ENCODE measurements around the gene PTH1R.
"Not testable (repeated sequence)": the region's sequence is repeated elsewhere in the genome, so short reads cannot be mapped to it uniquely, and the experiment has no call there.

The PTH1R gene

GRCh38 chr3:46910166-46910760, 32.7 kb downstream of the PTH1R start:
- DNase-seq (ENCODE audit: low read depth, low spot score) = no peak

DNA sequence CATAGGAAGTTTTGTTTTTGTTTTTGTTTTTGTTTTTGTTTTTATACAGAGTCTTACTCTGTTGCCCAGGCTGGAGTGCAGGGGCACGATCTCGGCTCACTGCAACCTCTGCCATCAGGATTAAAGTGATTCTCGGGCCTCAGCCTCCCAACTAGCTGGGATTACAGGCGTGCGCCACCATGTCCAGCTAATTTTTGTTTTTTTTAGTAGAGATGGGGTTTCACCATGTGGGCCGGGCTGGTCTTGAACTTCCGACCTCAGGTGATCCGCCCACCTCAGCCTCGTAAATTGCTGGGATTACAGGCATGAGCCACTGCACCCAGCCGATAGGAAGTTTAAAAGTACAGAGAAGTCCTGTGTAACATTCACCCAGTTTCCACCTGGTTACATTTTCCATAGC, 33.4 kb downstream of the PTH1R start:
- DNase-seq (ENCODE audit: low read depth, low spot score) = not testable (repeated sequence)

DNA sequence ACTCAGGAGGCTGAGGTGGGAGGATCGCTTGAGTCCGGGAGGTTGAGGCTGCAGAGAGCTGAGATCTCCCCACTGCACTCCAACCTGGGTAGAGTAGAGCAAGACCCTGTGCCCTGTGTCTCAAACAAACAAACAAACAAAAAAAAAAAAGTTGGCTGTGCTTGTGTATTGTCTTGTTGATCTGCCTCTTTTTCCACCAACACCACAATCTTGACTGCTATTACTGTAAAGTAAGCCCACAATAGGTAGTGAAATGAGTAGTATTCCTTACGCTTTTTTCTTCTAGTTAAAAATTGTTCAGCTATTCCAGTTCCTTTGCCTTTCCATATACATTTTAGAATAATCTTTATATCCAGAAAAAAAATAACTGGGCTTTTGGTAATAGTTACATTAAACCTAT, 35.5 kb downstream of the PTH1R start:
- DNase-seq (ENCODE audit: low read depth, low spot score) = no peak

GRCh38 chr3:46913644-46914043, 36.1 kb downstream of the PTH1R start:
- no peak for DNase-seq (ENCODE audit: low read depth, low spot score)

- no peak for DNase-seq (ENCODE audit: low read depth, low spot score)
These were observed 37.3 kb downstream of the PTH1R start for GRCh38 chr3:46914849-46915248.

DNA sequence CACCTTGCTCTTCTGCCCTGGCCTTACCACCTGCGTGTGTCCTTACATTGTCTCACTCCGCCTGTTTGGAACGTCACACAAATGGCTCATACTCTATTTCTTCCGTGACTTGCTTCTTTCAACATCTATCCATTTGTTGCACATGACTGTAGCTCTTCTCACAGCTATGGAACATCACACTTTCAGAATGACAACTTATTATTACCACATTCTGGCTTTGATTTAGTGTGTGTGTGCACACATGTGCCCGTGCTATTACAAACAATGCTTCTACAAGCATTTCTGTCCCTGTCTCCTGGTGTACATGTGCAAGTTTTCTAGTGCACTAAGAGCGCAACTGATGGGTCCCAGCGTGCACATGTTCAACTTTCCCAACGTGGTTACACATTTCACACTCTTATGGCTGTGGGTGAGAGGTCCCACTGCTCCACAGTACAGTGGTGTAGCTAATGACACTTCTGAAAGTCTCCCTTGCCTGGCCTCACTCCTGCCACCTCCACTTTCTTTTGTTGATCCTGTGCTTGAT, 37.8 kb downstream of the PTH1R start:
- no peak for DNase-seq (ENCODE audit: low read depth, low spot score)

- DNase-seq (ENCODE audit: low read depth, low spot score) = no peak
These were observed 38.8 kb downstream of the PTH1R start for GRCh38 chr3:46916278-46916677.

DNA sequence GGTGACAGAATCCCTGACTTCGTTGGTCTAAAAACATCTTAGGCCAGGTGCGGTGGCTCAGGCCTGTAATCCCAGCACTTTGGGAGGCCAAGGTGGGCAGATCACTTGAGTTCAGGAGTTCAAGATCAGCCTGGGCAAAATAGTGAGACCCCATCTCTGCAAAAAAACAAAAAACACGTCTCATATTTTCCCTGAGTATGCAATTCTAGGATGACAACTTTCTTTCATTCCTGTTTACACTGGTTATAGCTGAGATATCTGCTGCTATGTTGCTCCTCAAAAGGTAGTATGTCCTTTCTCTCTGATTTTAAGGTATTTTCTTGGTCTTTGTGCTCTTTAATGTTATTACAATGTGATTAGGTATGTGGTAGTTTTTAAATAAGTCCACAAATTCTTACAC, 39.3 kb downstream of the PTH1R start:
- DNase-seq (ENCODE audit: low read depth, low spot score) = no peak

DNA sequence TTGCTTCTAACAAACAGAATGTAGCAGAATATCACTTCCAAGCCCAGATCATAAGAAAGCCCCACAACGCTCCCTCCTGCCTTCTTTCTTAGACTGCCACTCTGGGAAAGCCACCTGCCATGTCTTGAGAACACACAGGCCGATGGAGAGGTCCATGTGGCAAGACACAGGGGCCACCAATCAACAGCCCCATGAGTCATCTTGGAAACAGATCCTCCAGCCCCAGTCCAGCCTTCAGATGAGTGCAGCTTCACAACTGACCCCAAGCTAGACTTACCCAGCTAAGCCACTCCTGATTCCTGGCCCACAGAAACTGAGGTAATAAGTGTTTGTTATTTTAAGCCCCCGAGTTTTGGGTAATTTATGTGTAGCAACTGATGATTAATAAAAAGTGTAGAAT, 39.7 kb downstream of the PTH1R start:
- no peak for DNase-seq (ENCODE audit: low read depth, low spot score)

DNA sequence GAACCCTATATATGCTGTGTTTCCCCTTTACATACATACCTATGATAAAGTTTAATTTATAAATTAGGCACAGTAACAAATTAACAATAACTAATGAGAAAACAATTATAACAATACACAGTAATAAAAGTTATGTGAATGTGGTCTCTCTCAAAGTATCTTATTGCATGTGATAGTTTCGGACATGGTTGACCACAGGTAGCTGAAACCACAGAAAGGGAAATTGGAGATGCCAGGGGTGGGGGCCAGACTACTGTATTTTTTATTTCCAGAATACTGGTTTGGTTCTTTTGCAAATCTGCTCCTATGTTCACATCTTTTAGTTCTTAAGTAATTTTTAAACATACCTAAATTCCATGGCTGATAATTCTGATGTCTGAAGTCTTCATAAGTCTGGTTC, 40.7 kb downstream of the PTH1R start:
- no peak for DNase-seq (ENCODE audit: low read depth, low spot score)

DNA sequence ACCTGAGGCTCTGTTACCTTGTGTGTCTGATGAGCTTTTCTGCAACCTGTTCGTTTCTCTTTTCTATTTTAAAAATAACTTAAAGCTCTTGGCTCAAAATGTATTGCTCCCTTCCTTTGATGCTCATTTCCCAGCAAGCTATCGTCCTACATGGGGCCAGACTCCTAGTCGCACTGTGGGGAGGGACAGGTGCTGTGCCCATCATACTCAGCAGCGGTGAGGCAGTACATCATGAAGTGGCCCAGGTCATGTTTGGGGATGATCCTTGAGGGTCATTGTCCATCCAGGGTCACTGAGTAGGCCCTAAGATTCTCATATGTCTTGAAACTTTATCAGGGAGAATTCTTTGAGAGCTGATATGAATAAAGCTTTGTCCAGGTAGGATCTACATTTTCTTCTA, 41.1 kb downstream of the PTH1R start:
- no peak for DNase-seq (ENCODE audit: low read depth, low spot score)

GRCh38 chr3:46921041-46921440, 43.5 kb downstream of the PTH1R start:
- no peak for DNase-seq (ENCODE audit: low read depth, low spot score)

GRCh38 chr3:46921871-46922271, 44.4 kb downstream of the PTH1R start:
- no peak for DNase-seq (ENCODE audit: low read depth, low spot score)

DNA sequence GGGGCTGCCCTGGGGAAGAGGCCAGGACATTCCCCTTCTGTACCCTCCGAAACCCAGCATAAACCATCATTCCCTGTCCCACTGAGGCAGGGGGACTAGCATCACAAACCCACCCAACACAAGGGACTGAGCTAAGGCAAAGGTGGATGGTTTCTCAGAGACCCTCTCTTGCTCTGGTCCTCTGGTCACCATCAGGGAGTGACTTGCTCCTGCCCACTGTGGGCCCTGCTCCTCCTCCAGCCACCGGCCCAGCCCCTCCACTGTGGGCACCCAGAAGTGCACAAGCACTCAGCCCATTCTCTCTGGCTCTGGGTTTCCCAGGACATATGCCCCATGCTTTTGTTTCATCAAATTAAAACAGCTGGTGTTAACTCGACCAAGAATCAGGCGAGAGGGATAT, 44.9 kb downstream of the PTH1R start:
- no peak for DNase-seq (ENCODE audit: low read depth, low spot score)

GRCh38 chr3:46922871-46923558, 45.5 kb downstream of the PTH1R start:
- DNase-seq (ENCODE audit: low read depth, low spot score) = no peak

- no peak for DNase-seq (ENCODE audit: low read depth, low spot score)
These were observed 46.2 kb downstream of the PTH1R start for GRCh38 chr3:46923559-46924350.

- no peak for DNase-seq (ENCODE audit: low read depth, low spot score)
These were observed 47.5 kb downstream of the PTH1R start for GRCh38 chr3:46924921-46925584.

- no peak for DNase-seq (ENCODE audit: low read depth, low spot score)
These were observed 48.0 kb downstream of the PTH1R start for GRCh38 chr3:46925585-46925934.

DNA sequence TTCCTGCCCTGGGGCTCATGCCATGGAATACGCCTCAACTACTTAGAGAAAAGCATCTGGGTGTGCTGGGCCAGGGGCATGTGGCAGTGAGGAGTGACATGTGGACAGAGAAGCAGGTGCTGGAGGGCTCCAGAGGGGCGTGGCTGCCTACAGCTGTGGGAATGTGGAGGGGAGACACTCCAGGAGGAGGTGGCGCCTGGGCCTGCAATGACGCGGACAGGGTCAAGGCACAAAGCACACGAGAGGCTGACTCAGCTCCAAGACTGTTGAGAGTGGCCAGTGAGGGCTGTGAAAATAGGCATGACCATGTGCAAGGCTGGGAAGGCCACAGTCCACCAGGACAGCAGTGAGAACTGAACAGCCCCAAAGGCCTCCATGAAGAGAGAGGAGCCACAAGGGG, 48.5 kb downstream of the PTH1R start:
- no peak for DNase-seq (ENCODE audit: low read depth, low spot score)

GRCh38 chr3:46926447-46926846, 48.9 kb downstream of the PTH1R start:
- DNase-seq (ENCODE audit: low read depth, low spot score) = no peak

DNA sequence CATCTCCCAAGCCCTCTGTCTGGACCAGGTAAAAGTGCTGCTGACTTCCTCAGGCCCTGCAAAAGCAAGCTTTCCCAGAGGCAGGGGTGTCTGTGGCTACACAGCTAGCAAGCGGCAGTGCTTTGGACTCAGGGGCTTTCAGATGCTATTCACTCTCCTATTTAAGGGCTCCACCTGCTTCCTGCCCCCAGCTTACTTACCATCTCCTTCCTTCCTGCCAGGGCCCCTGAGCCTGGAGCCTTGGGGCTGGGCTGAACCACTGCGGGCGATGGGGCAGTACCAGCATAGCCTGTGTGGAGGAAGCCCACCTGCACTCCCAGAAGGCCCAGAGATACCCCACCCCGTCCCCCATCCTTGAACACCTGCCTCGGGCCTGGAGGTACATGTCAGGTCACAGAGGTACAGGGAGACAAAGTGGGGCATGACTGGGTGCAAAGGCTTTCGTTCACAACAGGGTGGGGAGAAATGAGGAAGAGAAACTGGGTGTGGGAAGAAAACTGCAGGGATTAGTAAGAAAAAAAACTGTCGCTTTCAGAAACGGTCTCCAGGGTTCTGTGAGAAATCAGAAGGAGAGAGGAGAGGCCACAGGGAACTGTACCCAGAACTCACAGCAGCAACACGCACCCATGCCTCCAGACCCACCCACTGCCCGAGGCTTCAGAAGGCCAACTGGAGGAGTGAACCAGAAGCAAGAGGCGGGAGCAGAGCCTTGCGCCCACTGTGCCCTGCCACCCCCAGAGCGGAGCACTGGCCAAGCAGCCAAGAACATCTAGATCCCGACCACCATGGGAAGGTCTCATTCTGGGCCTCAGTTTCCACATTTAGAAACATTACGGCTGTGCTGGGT, 49.6 kb downstream of the PTH1R start:
- no peak for DNase-seq (ENCODE audit: low read depth, low spot score)
